Hepatic stellate cell (primary cell): Measurements from ENCODE around the gene ZSCAN22.
"Not testable (repeated sequence)": the region's sequence is repeated elsewhere in the genome, so short reads cannot be mapped to it uniquely, and the experiment has no call there.

Experiments
- DNase-seq: peaks from one replicate; pipeline ENCODE4 v3.0.0; 2011; ENCODE audit warnings: low spot score

Gene ZSCAN22

DNA sequence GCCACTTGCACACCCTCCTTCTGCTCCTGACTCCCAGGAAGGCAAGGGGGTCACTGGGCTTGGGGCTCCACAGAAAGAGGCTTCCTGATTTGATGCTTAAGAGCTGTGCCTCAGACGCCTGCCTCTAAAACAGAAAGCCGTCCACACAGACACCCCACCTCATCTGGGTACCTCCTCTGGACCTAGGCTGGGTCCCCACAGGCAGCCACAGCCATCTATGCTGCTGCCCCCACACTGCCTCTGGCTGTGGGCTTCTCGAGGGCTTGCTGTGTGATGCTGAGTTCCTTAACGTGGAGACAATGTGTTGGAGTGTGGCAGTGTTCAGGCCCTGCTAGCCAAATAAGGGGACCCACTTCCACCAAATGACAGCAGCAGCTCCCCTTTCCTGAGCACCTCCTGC lies 8.5 kb upstream of the ZSCAN22 start:
- no peak for DNase-seq

DNA sequence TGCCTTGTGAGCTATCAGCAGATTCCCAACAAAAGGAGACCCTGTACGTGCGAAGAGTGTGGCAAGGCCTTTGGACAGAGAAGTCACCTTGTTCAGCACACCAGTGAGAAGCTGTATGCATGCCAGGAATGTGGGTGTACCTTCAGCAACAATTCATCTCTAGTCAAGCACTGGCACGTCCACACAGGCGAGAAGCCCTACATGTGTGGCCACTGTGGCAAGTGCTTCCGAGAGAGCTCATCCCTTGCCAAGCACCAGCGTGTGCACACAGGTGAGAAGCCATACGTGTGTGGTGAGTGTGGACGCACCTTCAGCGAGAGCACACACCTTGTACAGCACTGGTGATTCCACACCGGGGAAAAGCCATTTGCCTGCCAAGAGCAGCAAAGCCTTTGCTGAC lies 7.6 kb upstream of the ZSCAN22 start:
- no peak for DNase-seq

DNA sequence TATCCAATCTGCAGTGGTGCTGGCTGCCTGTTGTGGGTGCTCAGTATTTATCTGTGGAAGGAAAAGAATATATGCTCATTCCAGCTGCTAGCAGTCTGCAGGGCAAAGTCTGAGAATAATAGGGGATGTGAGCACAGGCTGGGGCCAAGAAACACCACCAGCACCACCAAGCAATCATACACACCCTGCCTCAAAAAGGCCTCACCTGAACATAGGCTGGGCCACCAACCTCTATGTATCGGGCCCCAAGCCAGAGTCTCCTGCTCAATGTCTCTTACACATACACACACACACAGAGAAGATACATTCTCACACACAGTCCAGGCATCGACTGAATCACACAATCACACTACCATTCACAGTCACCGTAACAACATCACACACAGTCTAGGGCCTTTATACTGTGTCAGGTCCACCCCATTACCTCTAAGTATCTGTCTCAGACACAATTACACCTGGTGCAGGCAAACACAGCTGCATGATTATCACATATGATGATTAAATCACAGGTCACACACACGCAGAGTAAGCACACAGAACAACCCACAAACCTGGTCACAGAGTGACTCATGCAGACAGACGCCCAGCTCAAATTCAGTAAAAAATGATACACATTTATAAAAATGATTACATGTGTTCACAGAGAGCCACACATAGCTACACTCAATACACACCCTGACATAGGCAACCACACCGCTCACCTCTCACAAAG lies 1.3 kb upstream of the ZSCAN22 start:
- DNase-seq, result no peak

DNA sequence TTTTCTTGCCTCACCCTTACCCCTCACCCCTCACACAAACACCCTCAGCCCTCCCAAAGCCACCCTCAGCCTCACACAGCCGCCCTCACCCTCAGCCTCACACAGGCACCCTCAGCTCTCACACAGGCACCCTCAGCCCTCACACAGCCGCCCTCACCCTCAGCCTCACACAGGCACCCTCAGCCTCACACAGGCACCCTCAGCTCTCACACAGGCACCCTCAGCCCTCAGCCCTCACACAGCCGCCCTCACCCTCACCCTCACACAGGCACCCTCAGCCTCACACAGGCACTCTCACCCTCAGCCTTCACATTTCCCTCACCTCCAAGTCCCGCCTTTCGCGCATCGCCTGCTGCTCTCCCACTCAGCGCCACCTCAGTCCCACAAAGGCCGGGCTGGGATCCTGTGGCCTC lies 287 bp upstream of the ZSCAN22 start:
- DNase-seq, result no peak

DNA sequence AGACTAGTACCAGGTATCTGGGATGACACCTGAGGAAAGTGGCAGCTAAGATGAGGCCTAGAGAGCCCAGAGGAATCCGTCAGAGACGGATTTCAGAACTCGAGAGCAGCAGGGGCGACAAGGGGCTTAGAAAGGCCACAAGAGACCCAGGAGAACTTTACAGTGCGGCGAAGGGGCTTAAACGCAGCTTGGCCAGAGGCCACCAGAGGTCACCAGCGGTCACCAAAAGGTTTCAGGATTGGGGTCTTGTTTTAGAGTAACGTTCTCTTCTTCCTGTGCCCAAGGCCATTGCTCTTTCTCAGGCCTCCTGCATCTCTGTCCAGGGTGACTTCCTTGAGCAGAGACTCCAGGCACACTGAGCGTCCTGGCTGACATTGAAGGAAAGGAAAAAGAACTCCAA lies 2.2 kb downstream of the ZSCAN22 start:
- DNase-seq, result no peak

DNA sequence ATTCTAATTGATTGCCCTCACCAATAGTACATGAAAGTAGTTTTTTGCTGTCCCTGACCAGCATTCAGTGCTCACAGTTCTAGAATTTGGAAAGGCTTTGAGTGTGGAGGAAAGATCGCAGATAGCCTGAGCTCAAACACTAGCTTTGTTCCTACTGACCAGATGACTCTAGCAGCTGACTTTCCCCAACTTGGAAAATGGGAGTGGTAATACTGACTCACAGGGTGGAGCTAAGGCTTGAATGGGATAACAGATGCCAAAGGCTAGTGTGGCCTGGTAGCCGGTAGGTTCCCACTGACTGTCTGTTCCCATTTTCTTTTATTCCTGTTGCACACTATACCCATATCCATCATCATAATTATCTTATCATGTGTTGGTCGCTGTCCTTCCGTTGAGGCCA lies 3.7 kb downstream of the ZSCAN22 start:
- peak; percentile 81 for DNase-seq

DNA sequence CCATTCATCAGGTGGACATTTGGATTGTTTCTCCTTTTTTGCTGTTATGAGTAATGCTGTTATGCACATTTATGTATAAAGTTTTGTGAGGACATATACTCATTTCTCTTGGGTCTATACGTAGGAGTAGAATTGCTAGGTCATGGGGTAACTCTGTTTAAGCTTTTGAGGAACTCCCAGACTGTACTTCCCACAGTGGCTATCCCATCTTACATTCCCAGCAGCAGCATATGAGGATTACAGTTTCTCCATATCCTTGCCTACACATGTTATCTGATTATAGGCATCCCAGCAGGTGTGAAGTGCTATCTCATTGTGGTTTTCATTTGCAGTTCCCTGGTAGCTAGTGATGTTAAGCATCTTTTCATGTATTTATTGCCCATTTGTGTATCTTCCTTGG lies 5.9 kb downstream of the ZSCAN22 start:
- no peak for DNase-seq

DNA sequence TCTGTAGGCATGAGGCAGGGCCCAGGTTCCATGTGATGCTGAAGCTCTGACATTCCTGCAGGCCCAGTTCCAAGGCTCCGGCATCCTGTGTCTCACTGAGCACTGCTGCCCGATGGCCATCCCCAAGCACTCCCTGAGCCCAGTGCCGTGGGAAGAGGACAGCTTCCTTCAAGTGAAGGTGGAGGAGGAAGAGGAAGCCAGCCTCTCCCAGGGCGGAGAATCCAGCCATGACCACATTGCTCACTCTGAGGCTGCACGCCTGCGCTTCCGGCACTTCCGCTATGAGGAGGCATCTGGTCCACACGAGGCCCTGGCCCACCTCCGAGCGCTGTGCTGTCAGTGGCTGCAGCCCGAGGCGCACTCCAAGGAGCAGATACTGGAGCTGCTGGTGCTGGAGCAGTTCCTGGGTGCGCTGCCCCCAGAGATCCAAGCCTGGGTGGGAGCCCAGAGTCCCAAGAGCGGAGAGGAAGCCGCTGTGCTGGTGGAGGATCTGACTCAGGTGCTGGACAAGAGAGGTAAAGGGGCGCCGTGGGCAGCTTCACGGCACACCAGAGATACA lies 8.0 kb downstream of the ZSCAN22 start:
- no peak for DNase-seq

DNA sequence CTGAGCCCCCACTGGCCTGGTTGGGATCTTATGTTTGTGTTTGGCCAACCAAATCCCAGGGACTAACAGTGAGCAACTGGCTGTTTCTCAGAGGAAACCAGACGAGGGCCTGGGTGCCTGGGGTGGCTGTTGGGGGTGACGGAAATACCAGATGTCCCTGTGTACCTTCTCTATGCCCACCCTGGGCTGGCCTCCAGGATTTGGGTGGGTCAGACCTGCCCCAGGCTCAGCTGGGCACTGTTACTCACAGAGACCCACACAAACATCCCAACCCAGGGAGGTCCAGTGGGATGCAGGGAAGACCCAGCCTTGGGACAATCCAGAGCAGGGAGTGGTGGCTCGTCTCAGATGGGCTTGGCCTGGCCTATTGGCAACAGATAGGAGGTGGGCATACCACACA lies 8.8 kb downstream of the ZSCAN22 start:
- no peak for DNase-seq

DNA sequence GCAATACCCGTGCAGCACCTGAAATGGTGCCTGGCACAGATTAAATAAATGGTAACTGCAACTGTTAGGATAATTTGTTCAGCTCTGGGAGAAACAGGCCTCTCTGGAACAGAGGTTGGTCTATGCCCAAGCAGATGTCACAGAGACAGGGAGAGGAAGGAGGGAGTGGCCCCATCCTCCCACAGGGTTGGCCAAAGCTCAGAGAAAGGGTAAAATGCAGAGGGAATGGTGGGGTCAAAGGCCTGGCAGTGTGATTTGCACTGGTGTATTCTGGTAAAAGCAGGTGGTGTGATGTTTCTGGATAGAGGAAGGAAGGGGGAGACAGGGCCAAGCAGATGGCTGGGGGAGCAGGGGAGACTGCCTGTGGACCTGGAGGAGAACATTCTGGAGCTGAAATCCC lies 9.4 kb downstream of the ZSCAN22 start:
- no peak for DNase-seq

DNA sequence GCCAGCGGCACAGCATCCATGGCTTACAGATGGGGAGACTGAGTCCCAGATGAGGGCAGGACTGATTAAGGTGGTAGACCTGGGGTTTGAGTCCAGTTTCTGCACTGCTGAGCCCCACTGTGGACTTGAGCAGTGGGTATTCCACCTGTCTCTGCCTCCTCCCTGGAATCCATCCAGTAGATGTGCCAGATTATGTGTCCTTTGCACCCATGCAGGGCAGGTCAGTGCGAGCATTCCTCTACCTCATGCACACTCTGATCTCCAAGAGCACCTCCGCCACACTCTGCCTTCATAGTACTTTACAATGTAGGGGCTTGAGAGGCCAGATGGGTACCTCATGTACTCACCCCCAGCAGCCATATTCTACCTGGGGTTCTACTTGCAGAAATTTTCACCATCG lies 10.0 kb downstream of the ZSCAN22 start:
- DNase-seq, result no peak

DNA sequence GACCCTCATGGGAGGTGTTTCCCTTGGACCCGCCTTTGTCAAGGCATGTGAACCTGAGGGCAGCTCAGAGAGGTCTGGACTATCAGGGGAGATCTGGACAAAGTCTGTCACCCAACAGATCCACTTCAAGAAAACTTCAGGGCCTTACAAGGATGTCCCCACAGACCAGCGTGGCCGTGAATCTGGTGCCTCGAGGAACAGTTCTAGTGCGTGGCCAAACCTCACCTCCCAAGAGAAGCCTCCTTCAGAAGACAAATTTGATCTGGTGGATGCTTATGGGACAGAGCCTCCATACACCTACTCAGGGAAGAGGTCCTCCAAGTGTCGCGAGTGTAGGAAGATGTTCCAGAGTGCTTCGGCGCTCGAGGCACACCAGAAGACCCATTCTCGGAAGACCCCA lies 11.5 kb downstream of the ZSCAN22 start:
- no peak for DNase-seq

DNA sequence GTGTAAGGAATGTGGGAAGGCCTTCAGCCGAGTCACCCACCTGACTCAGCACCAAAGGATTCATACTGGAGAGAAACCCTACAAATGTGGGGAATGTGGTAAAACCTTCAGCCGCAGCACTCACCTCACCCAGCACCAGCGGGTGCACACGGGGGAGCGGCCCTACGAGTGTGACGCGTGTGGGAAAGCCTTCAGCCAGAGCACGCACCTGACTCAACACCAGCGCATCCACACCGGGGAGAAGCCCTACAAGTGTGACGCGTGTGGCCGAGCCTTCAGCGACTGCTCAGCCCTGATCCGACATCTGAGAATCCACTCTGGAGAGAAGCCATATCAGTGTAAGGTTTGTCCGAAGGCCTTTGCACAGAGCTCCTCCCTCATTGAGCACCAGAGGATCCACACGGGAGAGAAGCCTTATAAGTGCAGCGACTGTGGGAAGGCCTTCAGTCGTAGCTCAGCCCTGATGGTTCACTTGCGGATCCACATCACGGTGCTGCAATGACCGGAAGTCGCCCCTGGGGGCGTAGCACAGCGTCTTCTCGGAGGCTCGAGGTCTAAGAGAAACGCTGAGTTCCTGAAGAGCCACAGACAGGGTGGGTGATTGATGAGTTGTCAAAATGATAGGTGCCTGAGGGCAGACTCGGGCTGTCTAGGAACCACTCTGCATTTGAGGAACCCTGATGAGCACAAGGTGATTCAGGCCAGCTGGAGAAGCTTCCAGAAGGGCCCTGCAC lies 12.2 kb downstream of the ZSCAN22 start:
- DNase-seq, result no peak

DNA sequence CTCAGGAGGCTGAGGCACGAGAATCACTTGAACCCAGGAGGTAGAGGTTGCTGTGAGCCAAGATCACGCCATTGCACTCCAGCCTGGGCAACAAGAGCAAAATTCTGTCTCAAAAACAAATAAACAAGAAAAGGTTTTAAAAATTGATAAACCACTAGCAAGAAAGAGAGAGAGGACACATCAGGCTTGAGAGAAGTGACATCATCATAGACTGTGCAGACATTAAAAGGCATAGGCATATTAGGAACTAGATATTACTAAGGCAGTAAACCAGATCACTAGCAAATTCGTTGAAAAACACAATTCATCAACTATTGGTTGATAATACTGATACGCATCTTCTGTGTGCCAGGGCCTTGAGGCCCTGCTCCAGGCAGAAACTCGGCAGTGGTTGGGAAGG lies 18.8 kb downstream of the ZSCAN22 start:
- DNase-seq, result no peak

DNA sequence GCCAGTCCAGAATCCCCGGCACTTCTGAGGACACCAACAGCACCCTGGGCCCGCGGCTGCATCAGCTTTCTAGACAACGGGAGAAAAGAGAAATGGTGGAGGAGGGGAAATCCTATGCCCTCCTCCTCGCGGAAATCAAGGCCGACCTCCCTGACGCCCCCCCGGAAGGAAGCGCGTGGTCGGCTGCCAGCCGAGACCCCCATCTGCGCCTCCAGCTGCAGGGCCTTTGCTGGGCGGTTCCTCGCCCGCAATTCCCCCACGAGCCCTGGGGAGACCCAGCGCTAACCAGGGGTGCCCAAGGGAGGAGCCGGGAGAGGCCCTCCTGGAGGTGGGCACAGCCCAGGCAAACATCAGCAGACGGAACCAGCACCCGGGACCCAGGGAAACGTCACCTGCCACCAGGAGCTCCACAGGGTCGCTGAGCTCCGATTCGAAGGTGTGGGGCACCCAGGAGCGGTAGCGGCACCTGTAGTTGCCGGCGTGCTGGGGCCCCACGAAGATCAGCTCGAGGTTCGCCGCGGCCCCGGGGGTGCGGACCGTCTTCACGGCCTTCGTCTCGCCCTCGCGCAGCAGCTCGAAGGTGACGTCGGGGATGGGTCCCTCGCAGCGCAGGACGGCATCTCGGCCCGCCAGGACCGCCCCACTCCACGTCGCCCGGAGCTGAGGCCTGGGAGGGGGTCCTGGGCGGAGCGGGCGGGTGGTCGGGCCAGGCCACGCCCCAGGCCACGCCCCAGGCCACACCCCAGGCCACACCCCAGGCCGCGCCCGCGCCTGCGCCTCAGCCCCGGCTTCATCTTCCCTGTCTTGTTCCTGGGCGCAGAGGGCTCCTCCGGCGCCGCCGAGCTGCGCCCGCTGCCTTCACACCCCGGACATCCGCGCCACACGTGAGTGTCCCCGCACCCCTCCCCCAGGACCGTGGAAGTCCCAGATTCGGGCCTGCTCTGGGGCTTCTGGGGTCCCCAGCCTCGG lies 20.5 kb downstream of the ZSCAN22 start:
- DNase-seq, result peak; percentile 94

DNA sequence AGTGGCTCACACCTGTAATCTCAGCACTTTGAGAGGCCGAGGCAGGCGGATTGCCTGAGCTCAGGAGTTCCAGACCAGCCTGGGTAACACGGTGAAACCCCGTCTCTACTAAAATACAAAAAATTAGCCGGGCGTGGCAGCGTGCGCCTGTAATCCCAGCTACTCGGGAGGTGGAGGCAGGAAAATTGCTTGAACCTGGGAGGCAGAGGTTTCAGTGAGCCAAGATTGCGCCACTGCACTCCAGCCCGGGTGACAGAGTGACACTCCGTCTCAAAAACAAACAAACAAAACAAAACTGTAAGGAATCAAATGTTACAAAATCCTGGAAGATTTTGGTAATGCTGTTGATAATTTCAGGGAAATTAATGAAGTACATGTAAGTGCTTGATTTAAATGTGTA lies 21.3 kb downstream of the ZSCAN22 start:
- not testable (repeated sequence) for DNase-seq

DNA sequence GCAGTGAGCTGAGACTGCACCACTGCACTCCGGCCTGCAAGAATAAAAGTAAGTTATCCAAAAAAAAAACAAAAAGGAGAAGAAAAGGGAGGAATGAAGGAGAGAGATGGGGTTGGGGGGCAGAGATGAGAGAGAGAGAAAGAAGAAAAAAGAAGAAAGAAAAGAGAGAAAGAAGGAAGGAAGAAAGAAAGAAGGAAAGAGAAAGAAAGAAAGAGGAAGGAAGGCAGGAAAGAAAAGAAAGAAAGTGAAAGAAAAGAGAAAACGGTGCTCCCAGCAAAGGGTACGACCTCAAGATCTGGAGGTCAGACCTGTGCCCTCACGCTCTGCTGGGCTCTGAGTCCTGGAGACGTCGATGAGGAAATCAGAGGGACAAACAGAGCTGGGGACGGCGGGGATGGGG lies 22.8 kb downstream of the ZSCAN22 start:
- DNase-seq, result no peak

DNA sequence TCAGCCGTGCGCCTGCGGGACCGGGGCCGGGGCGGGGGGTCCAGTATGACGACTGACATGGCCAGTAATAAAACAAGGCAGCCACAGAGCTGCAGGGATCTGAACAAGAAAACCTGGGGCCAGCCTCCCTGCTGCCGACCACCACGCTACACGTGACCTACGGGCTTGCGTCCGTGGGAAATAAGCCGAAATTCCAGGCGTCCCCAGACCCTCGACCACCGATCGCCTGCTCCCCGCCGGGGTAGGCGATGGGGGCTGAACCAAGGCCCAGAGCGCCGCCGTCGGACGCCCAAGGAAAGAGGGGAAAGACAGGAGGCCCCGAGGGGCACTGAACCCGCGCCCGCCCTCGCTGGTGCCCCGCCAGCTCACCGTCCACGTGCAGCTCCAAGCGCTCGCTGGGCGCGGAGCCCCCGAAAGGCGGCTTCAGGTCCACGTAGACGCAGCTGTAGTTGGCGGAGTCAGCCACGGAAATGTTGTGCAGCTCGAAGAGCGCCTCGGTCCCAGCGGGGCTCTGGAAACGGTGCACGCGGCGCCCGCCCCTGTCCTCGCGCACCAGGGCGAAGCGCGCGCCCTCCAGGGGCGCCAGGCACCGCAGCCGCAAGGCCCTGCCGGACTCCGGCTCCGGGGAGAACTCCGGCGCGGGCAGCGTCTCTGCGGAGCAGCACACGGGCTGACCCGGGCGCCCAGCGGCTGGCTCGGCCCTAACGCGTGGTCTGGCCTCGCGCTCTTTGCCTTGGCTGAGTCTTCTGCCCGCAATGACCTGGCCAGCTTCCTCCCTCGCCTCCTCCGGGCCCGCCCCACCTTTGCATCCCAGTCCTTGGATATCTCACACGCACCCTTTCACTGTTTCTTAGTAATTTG lies 23.4 kb downstream of the ZSCAN22 start:
- DNase-seq, result no peak

DNA sequence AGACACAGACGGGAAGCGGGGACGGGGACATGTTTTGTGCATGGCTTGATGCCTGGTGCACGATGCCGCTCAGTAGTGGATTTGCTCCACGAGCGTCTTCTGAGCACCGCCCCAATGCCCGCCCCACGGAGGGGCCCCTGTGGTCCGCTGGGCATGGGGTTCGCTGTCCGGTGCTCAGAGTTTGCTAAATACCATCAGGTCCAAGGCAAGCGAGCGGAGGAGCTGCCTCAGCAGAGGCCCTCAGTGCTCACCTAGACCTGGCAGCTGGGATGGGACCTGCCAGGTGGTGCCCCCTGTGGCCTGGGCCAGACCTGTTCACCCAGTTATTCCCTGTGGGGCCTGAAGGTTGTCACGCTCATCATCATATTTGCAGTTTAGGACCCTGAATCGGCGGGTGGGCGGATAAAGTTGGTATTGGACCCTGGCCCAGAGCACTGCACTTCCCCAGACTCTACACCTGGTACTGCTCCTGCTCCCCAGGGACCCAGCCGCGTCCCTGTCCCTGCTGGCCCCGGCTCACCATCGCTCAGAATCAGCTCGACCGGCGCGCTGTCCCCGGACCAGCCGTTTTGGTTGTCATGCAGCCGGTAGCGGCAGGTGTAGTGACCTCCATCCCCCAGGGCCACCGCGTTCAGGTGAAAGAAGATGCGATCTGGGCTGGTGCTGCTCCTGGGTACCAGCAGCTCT lies 24.2 kb downstream of the ZSCAN22 start:
- no peak for DNase-seq

DNA sequence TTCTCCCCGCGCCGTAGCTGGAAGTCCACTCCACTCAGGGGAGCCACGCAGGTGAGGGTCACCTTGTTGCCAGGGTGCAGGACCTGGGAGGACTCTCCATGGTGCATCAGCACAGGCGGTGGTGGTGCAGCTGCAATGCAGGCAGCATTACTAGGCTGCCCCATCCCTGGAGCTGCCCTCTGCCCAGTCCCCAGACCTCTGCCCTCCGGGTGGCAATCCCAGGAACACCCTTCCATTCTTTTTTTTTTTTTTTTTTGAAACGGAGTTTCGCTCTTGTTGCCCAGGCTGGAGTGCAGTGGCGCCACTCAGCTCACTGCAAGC lies 24.7 kb downstream of the ZSCAN22 start:
- DNase-seq, result no peak
